MM.1S (cell line): Measurements from ENCODE around the gene CRB1.

Source experiments
- DNase-seq: peaks from one replicate; pipeline ENCODE4 v3.0.0-alpha.2; 2015
- H2AFZ ChIP-seq: fragments of 300-600 bp; sonication (generic); 2 replicates; pipeline ENCODE4 v1.6.0; 2016; ENCODE audit warnings: antibody characterized with exemption, low read length
- H3F3A ChIP-seq: fragments of 300-600 bp; sonication (generic); 2 replicates; pipeline ENCODE4 v1.6.1; 2016; ENCODE audit warnings: mild to moderate bottlenecking, antibody characterized with exemption, low read length, moderate library complexity, mixed read lengths; ENCODE audit not compliant: insufficient read depth
- H3K27ac ChIP-seq: fragments of 300-600 bp; sonication (generic); 2 replicates; pipeline ENCODE4 v1.5.1; 2016; ENCODE audit warnings: mild to moderate bottlenecking, low read length
- H3K27me3 ChIP-seq: fragments of 300-600 bp; sonication (generic); replicated peaks from 2 replicates; pipeline ENCODE4 v1.6.0; 2016; ENCODE audit warnings: low read length; ENCODE audit not compliant: insufficient read depth
- H3K36me3 ChIP-seq: fragments of 300-600 bp; sonication (generic); replicated peaks from 2 replicates; pipeline ENCODE4 v1.6.1; 2016; ENCODE audit warnings: mild to moderate bottlenecking, low read length, mixed read lengths; ENCODE audit not compliant: insufficient read depth
- H3K4me1 ChIP-seq: fragments of 300-600 bp; sonication (generic); 2 replicates; pipeline ENCODE4 v1.6.1; 2016; ENCODE audit warnings: low read length, mixed read lengths
- H3K4me2 ChIP-seq: fragments of 300-600 bp; sonication (generic); 2 replicates; pipeline ENCODE4 v1.6.0; 2016; ENCODE audit warnings: low read depth, low read length
- H3K4me3 ChIP-seq: fragments of 300-600 bp; sonication (generic); 2 replicates; pipeline ENCODE4 v1.5.1; 2016; ENCODE audit warnings: low read length, mixed read lengths
- H3K79me2 ChIP-seq: fragments of 300-600 bp; sonication (generic); 2 replicates; pipeline ENCODE4 v1.6.1; 2016; ENCODE audit warnings: mixed run types, low read length, mixed read lengths
- H3K9ac ChIP-seq: fragments of 300-600 bp; sonication (generic); 2 replicates; pipeline ENCODE4 v1.6.1; 2016; ENCODE audit warnings: low read length, mixed read lengths
- H3K9me2 ChIP-seq: fragments of 300-600 bp; sonication (generic); replicated peaks from 2 replicates; pipeline ENCODE4 v1.6.1; 2016; ENCODE audit warnings: mild to moderate bottlenecking, low read length, mixed read lengths; ENCODE audit not compliant: insufficient read depth
- H3K9me3 ChIP-seq: fragments of 300-600 bp; sonication (generic); replicated peaks from 2 replicates; pipeline ENCODE4 v1.6.1; 2016; ENCODE audit warnings: mild to moderate bottlenecking, low read length, mixed read lengths; ENCODE audit not compliant: insufficient read depth
- H4K20me1 ChIP-seq: fragments of 300-600 bp; sonication (generic); 2 replicates; pipeline ENCODE4 v1.6.1; 2016; ENCODE audit warnings: mild to moderate bottlenecking, low read length, moderate library complexity, mixed read lengths; ENCODE audit not compliant: insufficient read depth
- CTCF ChIP-seq: fragments of 300-600 bp; sonication (generic); IDR thresholded peaks from 2 replicates; pipeline ENCODE4 v1.5.1; 2016; ENCODE audit warnings: antibody characterized with exemption, low read length, mixed read lengths
- EZH2 ChIP-seq: fragments of 300-600 bp; sonication (generic); optimal IDR thresholded peaks from 2 replicates; pipeline ENCODE3; 2017; ENCODE audit warnings: low read depth, mild to moderate bottlenecking, antibody characterized with exemption, low read length, mixed read lengths
- EZH2phosphoT487 ChIP-seq: fragments of 300-600 bp; sonication (generic); IDR thresholded peaks from 2 replicates; pipeline ENCODE4 v1.6.1; 2018; ENCODE audit warnings: antibody characterized with exemption, low read length

Gene CRB1

GRCh38 chr1:197306381-197307062 lies 38.5 kb downstream of the CRB1 start:
- no peak overlapping the region for H3K4me2 ChIP-seq
- H3K27me3 ChIP-seq, result no peaks in the 10 kb centered on the region
- no peaks in the 10 kb centered on the region for H4K20me1 ChIP-seq
- H3K27ac ChIP-seq, result no peak overlapping the region
- no peak for TF ChIP-seq EZH2phosphoT487
- TF ChIP-seq CTCF, result no peak
- TF ChIP-seq EZH2, result no peak
- H3K4me1 ChIP-seq, result no peaks in the 10 kb centered on the region
- no peaks in the 10 kb centered on the region for H3K9me2 ChIP-seq
- no peak overlapping the region for H3K9ac ChIP-seq
- no peaks in the 10 kb centered on the region for H3K79me2 ChIP-seq
- no peak overlapping the region for H3K4me3 ChIP-seq
- no peak for DNase-seq
- H3F3A ChIP-seq, result no peaks in the 10 kb centered on the region
- H3K9me3 ChIP-seq, result no peaks in the 10 kb centered on the region
- H3K36me3 ChIP-seq, result no peaks in the 10 kb centered on the region
- no peak overlapping the region for H2AFZ ChIP-seq

- H4K20me1 ChIP-seq, result no peaks in the 10 kb centered on the region
- H3F3A ChIP-seq, result no peaks in the 10 kb centered on the region
- no peaks in the 10 kb centered on the region for H3K36me3 ChIP-seq
- no peak overlapping the region for H3K9ac ChIP-seq
- H3K9me2 ChIP-seq, result no peaks in the 10 kb centered on the region
- no peaks in the 10 kb centered on the region for H3K79me2 ChIP-seq
- no peak for DNase-seq
- TF ChIP-seq CTCF (no peak), EZH2 (no peak), EZH2phosphoT487 (no peak)
- no peaks in the 10 kb centered on the region for H3K4me1 ChIP-seq
- H3K4me2 ChIP-seq, result no peak overlapping the region
- H3K27ac ChIP-seq, result no peak overlapping the region
- no peak overlapping the region for H3K4me3 ChIP-seq
- no peaks in the 10 kb centered on the region for H3K27me3 ChIP-seq
- H2AFZ ChIP-seq, result no peak overlapping the region
- no peaks in the 10 kb centered on the region for H3K9me3 ChIP-seq
Measured at GRCh38 chr1:197307136-197307535, 39.1 kb downstream of the CRB1 start.

- no peaks in the 10 kb centered on the region for H3K4me1 ChIP-seq
- H3F3A ChIP-seq, result no peaks in the 10 kb centered on the region
- no peaks in the 10 kb centered on the region for H3K79me2 ChIP-seq
- H2AFZ ChIP-seq, result no peak overlapping the region
- no peak overlapping the region for H3K9ac ChIP-seq
- H3K27ac ChIP-seq, result no peak overlapping the region
- H3K9me2 ChIP-seq, result no peaks in the 10 kb centered on the region
- H4K20me1 ChIP-seq, result no peaks in the 10 kb centered on the region
- no peak overlapping the region for H3K4me3 ChIP-seq
- H3K4me2 ChIP-seq, result no peak overlapping the region
- DNase-seq, result no peak
- H3K9me3 ChIP-seq, result no peaks in the 10 kb centered on the region
- no peaks in the 10 kb centered on the region for H3K27me3 ChIP-seq
- TF ChIP-seq EZH2 (no peak), EZH2phosphoT487 (no peak), CTCF (no peak)
- H3K36me3 ChIP-seq, result no peaks in the 10 kb centered on the region
Measured at GRCh38 chr1:197307551-197307950, 39.5 kb downstream of the CRB1 start.
